T-helper 2 cell treated with Interferon-gamma antibody and Interleukin-4, amounts not matched to agents 5 μg/mL and 100 μg/mL, for 36 hours (primary cell): Measurements from ENCODE around the gene HIBADH.
"Not testable (repeated sequence)": the region's sequence is repeated elsewhere in the genome, so short reads cannot be mapped to it uniquely, and the experiment has no call there.

Source experiments
- DNase-seq: peaks from one replicate; pipeline ENCODE4 v3.0.0; 2021; ENCODE audit warnings: low spot score
- H3K27ac Mint-ChIP-seq: one replicate; pipeline ENCODE4 v1.8.0; 2021; ENCODE audit warnings: mild to moderate bottlenecking, mixed read lengths
- H3K27me3 Mint-ChIP-seq: one replicate; pipeline ENCODE4 v1.8.0; 2021; ENCODE audit warnings: low read depth, mixed read lengths
- H3K36me3 Mint-ChIP-seq: one replicate; pipeline ENCODE4 v1.8.0; 2021; ENCODE audit warnings: low read depth, mixed read lengths
- H3K4me1 Mint-ChIP-seq: one replicate; pipeline ENCODE4 v1.8.0; 2021; ENCODE audit warnings: low read depth, mixed read lengths
- H3K4me3 Mint-ChIP-seq: one replicate; pipeline ENCODE4 v1.8.0; 2022; ENCODE audit warnings: mild to moderate bottlenecking, moderate library complexity, mixed read lengths
- H3K9me3 Mint-ChIP-seq: one replicate; pipeline ENCODE4 v1.8.0; 2021; ENCODE audit warnings: mixed read lengths

Gene HIBADH

DNA sequence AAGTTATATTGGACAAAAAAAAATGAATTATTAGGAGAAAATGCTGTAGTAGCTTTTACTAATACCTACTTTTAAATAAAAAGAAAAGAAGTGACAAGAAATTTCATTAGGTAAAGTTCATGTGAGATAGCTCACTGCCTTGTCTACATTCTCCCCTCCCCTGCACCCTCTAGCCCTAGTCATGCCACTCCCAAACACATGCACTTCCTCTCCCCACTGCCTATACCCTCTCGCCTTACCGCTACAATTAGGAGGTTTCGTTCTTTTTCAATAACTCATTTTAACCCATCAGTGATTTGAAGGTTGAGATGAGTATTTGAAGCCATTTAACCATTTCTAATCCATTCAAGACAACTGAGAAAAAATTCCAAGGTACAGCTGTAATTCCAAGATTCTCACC lies 75.3 kb downstream of the HIBADH start:
- no peak overlapping the region for H3K4me3 Mint-ChIP-seq
- no peaks in the 10 kb centered on the region for H3K27me3 Mint-ChIP-seq
- H3K4me1 Mint-ChIP-seq, result no peaks in the 10 kb centered on the region
- H3K27ac Mint-ChIP-seq, result no peak overlapping the region
- H3K36me3 Mint-ChIP-seq, result no peaks in the 10 kb centered on the region
- no peak for DNase-seq
- no peaks in the 10 kb centered on the region for H3K9me3 Mint-ChIP-seq

DNA sequence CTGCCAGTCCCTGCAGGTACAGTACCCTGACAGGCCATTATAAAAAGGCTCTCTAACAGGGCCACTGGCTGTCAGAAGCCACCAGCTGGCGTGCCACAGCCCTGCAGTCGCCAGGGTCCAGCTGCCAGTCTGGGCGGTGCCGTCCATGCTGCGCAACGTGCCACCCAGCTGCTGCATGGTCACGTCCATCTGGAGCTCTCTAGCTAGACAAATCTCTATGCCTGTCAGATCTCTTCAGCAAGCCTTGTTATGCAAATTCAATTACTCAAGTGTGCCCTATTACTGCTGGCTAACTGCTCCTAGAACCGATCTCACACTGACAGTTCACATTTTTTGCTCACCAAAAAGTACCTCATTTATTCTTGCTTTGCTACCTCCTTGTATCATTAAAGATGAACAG lies 75.9 kb downstream of the HIBADH start:
- H3K27me3 Mint-ChIP-seq, result no peaks in the 10 kb centered on the region

DNA sequence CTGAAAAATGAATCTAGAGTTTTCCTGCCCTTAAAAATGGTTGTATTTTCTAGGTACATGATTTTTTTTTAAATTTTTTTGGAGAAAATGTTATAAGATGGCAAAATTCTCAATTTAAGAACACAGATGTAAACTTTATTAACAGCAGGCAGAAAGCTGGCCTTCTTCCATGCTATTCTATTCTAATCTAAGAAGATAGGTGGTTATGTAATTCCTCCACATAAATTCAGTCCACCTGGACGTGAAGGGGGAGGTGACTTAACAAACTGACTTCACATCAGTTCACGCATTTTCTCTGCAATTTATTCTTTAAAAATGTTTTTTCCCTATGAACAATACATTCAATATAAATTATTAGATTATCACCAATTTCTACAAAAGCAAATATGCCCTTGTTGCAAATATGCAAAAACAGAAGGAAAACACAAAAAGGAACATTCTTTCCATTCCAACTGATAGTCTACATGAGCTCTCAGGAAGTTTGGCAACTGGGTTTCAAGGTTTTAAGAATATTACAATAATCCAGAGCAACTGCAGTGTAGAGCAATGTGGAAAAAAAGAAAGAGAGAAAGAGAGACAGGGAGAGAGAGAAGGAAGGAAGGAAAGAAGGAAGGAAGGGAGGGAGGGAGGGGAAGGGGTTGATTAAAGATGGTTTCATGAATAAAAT lies 76.8 kb downstream of the HIBADH start:
- no peak overlapping the region for H3K27ac Mint-ChIP-seq
- no peaks in the 10 kb centered on the region for H3K9me3 Mint-ChIP-seq
- H3K4me3 Mint-ChIP-seq, result no peak overlapping the region
- no peaks in the 10 kb centered on the region for H3K36me3 Mint-ChIP-seq
- H3K4me1 Mint-ChIP-seq, result no peaks in the 10 kb centered on the region
- no peak for DNase-seq
- no peaks in the 10 kb centered on the region for H3K27me3 Mint-ChIP-seq

More for the DNA sequence above, 75.9 kb downstream of the HIBADH start:
- DNase-seq, result no peak
- Mint-ChIP-seq H3K27ac (no peak overlapping the region), H3K4me3 (no peak overlapping the region), H3K4me1 (no peaks in the 10 kb centered on the region), H3K36me3 (no peaks in the 10 kb centered on the region), H3K9me3 (no peaks in the 10 kb centered on the region)

DNA sequence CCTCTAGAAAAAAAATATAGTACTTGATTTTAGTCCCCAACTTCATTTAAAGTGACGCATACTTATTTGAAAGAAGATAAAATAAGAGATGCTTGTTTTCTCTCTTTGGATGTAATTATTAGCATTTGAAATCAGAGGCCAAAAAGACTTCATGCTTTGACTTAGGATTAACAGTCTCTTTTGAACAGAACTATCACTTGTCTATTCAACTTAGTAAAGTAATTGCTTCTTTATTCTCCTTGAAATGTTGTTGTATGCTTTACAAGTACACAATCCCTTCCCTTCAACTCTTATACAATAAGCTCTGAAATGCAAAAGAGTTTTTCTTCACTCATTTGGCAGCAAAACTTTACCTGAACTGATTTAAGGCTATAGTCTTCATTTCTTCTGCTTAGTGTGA lies 80.8 kb downstream of the HIBADH start:
- no peaks in the 10 kb centered on the region for H3K36me3 Mint-ChIP-seq
- DNase-seq, result no peak
- no peak overlapping the region for H3K4me3 Mint-ChIP-seq
- no peak overlapping the region for H3K27ac Mint-ChIP-seq
- no peaks in the 10 kb centered on the region for H3K9me3 Mint-ChIP-seq
- H3K4me1 Mint-ChIP-seq, result no peaks in the 10 kb centered on the region
- H3K27me3 Mint-ChIP-seq, result no peaks in the 10 kb centered on the region

DNA sequence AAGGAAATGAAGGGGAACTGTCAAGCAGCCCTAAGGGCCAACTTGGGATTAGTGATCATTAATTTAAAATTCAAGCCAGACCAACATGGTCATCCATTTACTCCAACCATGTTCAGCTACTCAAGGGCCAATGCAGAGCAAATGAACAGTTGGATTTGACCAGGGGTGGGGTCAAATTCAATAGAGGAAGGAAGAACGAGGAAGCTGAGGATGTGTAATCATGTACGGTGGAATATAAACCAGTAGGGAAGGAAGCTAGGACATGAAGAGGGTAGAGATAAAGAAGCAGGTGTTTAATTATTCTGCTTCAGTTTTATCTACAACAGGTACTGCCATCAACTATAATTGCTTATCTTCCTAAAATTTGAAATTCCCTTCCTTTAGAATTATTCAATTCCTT lies 81.6 kb downstream of the HIBADH start:
- H3K4me1 Mint-ChIP-seq, result no peaks in the 10 kb centered on the region
- no peak for DNase-seq
- H3K27ac Mint-ChIP-seq, result no peak overlapping the region
- no peaks in the 10 kb centered on the region for H3K36me3 Mint-ChIP-seq
- H3K9me3 Mint-ChIP-seq, result no peaks in the 10 kb centered on the region
- no peak overlapping the region for H3K4me3 Mint-ChIP-seq
- no peaks in the 10 kb centered on the region for H3K27me3 Mint-ChIP-seq

DNA sequence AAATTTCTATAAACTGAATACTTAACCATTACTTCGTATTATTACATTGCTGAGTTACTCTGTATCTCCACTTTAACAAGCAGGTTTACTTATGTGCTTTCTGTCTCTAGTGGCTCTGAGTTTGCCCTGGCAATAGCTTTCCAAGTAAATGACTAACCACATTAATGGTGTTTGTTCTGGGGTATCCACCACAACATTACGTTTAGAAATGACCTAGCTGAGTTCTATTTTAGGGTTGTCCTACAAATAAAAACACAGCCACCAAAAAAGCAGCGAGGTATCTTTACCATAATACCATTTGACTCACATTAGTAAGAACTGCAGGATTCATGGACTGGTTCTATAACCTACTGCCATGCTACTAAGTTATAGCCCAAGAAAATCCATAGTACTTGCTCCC lies 83.1 kb downstream of the HIBADH start:
- Mint-ChIP-seq H3K4me3 (no peak overlapping the region), H3K36me3 (no peaks in the 10 kb centered on the region), H3K27me3 (no peaks in the 10 kb centered on the region), H3K9me3 (no peaks in the 10 kb centered on the region), H3K4me1 (peaks cover 2% of the 10 kb centered on the region), H3K27ac (no peak overlapping the region)
- no peak for DNase-seq

DNA sequence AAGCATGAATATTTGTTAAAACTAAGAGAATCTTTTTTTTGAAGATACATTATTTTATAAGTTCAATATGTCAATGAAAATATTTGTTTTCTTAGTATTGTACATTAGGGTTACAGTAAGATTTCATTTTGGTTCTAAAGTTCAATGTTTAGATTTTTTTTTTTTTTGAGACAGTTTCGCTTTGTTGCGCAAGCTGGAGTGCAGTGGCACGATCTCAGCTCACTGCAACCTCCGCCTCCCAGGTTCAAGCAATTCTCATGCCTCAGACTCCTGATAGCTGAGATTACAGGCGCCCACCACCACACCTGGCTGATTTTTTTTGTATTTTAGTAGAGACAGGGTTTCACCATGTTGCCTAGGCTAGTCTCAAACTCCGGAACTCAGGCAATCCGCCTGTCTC lies 84.5 kb downstream of the HIBADH start:
- DNase-seq, H3K27ac Mint-ChIP-seq, H3K36me3 Mint-ChIP-seq, H3K4me1 Mint-ChIP-seq, H3K9me3 Mint-ChIP-seq, H3K27me3 Mint-ChIP-seq, H3K4me3 Mint-ChIP-seq: not testable (repeated sequence)

DNA sequence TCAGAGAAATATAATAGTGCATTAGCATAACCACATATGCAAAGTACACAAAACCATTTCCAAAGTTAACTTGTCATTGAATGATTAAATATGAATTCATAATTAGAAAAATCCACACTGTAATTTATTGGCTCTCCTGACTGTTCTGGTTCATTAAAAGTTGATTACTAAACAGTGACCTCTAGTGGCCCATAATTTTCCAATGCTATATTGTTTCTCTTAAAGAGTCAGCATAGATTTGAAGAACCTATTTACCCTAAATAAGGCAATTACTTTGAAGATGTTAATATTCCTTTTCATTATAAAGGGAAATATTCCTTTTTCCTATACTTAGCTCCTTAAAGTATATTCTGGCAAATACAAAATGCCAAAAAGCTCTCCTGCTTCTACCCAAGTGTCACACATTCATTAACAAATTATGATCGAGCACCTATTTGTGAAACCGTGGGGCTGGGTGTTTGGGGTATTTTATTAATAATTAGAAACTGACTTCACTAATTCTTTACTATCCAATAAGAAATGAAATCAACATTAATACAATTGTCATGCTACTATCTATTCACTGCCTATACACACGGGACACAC lies 86.2 kb downstream of the HIBADH start:
- no peaks in the 10 kb centered on the region for H3K27me3 Mint-ChIP-seq
- DNase-seq, result no peak

DNA sequence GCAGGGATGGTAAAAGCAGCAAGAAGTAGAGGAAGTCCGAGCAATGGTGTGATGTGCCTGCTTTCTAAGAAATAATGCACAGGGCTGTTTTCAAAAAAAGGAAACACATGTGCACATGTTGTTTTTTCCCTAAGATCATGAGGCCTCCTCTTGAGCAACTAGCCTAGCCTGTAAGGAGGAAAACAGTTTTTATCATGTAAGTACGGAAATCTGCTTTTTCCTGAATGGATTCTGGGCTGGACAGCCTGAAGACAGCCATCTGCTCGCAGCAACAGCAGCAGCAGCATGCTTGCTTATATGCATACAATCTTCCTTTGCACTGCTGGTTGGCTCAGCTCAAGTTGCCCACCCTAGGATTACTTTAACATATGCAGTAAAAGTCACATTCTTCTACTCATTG lies 87.1 kb downstream of the HIBADH start:
- H3K4me1 Mint-ChIP-seq, result peaks cover 2% of the 10 kb centered on the region
- H3K27me3 Mint-ChIP-seq, result no peaks in the 10 kb centered on the region
- H3K4me3 Mint-ChIP-seq, result no peak overlapping the region
- no peaks in the 10 kb centered on the region for H3K36me3 Mint-ChIP-seq
- DNase-seq, result no peak
- H3K9me3 Mint-ChIP-seq, result no peaks in the 10 kb centered on the region
- no peak overlapping the region for H3K27ac Mint-ChIP-seq

More for the DNA sequence above, 86.2 kb downstream of the HIBADH start:
- Mint-ChIP-seq H3K4me1 (peaks cover 2% of the 10 kb centered on the region), H3K36me3 (no peaks in the 10 kb centered on the region), H3K4me3 (no peak overlapping the region), H3K27ac (no peak overlapping the region), H3K9me3 (no peaks in the 10 kb centered on the region)

DNA sequence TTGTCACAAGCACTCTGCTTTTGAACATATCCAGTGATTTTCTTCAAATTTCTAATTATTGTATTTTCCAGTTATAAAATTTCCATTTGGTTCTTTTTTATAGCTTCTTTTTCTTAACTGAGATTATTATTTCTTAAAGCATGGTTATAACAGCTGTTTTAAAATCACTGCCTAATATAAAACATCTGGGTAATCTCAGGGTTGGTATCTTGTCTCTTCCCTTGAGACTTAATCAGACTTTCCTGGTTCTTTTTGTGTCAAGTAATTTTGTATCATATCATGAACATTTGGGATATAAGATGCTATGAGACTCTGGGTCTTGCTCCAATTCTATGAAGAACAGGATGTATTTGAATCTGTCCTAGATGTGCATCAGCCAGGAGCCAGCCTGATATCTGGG lies 93.6 kb downstream of the HIBADH start:
- no peak overlapping the region for H3K27ac Mint-ChIP-seq
- no peaks in the 10 kb centered on the region for H3K4me1 Mint-ChIP-seq

DNA sequence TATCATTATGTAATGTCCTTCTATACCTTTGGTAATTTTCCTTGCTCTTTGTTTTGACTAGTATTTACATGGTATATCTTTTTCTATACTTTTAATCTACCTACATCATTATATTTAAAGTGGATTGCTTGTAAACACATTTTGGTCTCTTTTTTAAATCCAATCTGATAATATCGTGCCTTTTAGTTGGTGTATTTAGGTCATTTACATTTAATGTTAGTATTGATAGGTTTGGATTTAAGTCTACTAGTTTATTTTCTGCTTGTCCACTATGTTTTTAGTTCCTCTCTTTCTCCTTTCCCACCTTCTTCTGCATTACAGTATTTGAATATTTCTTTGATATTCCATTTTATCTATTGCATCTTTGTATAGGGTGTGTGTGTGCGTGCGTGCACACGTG lies 95.4 kb downstream of the HIBADH start:
- no peaks in the 10 kb centered on the region for H3K9me3 Mint-ChIP-seq
- H3K4me1 Mint-ChIP-seq, result no peaks in the 10 kb centered on the region
- H3K4me3 Mint-ChIP-seq, result no peak overlapping the region
- no peak for DNase-seq
- H3K27me3 Mint-ChIP-seq, result peaks cover 4% of the 10 kb centered on the region
- no peak overlapping the region for H3K27ac Mint-ChIP-seq
- H3K36me3 Mint-ChIP-seq, result no peaks in the 10 kb centered on the region

More for the DNA sequence above, 93.6 kb downstream of the HIBADH start:
- no peak for DNase-seq
- Mint-ChIP-seq H3K27me3 (no peaks in the 10 kb centered on the region), H3K36me3 (no peaks in the 10 kb centered on the region), H3K9me3 (no peaks in the 10 kb centered on the region), H3K4me3 (no peak overlapping the region)

DNA sequence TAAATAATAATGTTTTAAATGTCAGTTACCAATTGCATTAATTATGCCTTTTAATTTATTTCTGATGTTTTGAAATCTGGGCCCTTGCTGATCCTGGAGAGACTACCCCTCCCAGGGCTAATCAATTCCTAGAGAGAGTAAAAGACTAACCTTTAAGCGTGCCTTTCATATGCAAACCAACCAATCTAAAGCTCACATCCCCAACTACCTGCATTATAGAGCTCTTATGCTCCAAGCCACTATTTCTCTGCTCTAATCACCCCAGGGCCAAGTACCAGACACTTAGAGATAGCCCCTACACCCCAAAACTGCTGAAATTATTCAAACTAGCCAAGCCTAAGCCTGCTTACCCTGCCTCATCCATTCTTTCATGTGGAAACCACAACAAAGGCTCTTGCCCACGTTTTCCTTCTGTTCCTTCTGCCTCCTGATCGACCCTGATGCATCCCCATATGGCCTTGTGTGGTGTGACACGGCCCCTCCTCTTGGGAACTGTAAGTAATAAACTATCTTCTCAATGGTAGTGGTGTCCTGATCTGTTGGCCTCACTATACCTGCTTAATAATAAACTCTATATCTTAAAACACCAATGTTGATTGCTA lies 97.7 kb downstream of the HIBADH start:
- Mint-ChIP-seq H3K4me1 (no peaks in the 10 kb centered on the region), H3K9me3 (no peaks in the 10 kb centered on the region), H3K4me3 (no peak overlapping the region), H3K27ac (no peak overlapping the region), H3K27me3 (peaks cover 4% of the 10 kb centered on the region), H3K36me3 (no peaks in the 10 kb centered on the region)
- no peak for DNase-seq

DNA sequence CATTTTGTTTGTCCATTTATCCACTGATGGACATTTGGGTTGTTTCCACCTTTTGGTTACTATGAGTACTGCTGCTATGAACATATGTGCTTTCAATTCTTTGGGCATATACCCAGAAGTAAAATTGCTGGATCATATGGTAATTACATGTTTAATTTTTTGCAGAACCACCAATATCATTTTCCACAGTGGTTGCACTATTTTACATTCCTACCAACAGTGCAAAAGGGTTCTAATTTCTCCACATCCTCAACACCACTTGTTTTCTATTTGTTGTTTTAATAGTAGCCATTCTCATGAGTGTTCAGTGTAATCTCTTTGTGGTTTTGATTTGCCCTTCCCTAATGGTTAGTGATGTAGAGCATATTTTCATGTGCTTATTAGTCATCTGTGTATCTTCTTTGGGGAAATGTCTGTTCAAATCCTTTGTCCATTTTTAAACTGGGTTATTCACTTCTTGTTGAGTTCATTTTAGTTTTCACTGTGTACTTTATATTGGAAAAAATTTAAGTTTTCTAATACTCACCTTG lies 101.9 kb downstream of the HIBADH start:
- Mint-ChIP-seq H3K4me1 (no peaks in the 10 kb centered on the region), H3K27me3 (peaks cover 4% of the 10 kb centered on the region), H3K27ac (no peak overlapping the region), H3K36me3 (no peaks in the 10 kb centered on the region), H3K4me3 (no peak overlapping the region), H3K9me3 (no peaks in the 10 kb centered on the region)
- no peak for DNase-seq

DNA sequence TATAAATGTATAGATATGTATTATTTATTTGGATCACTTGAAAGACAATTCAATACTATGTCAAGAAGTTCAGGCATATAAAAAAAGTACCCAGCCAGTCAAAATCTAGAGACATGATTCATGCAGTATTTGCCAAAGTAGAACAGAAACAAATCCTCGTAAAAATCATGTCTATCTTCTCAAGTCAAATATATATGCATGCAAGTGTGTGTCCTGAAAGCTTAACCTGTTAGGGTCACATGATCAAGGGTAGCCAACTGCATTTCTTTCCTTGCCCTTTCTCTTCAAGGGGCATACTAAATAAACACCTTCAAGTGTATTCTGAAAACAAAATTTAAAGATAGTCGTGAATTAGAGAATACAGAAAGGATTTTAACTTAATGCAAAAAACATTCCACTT lies 107.0 kb downstream of the HIBADH start:
- Mint-ChIP-seq H3K9me3 (no peaks in the 10 kb centered on the region), H3K27me3 (no peaks in the 10 kb centered on the region), H3K4me3 (no peak overlapping the region), H3K4me1 (no peaks in the 10 kb centered on the region), H3K27ac (no peak overlapping the region), H3K36me3 (no peaks in the 10 kb centered on the region)
- DNase-seq, result no peak
